OCI-LY7 (cell line): ENCODE measurements around the gene UGDH. TPM values are rescaled to one million over a fixed set of nuclear protein-coding genes. Genes with fewer than 3 reads are reported as not detected.

Source experiments
- BruUV-seq: library from RNA; stranded (reverse); fragments of 400-500 nt; replicated peaks from 2 replicates; lab custom pipeline; 2021; lab: Mats Ljungman, UMichigan
- CTCF ChIA-PET: fragments of 300-600 bp; sonication (Branson Sonifier 250); formaldehyde crosslinking; loops from one replicate; lab custom pipeline; 2022; ENCODE audit warnings: antibody characterized with exemption; ENCODE audit not compliant: unreplicated experiment; lab: Charles Lee
- POLR2A ChIA-PET: fragments of 300-600 bp; sonication (Branson Sonifier 250); formaldehyde crosslinking; loops from one replicate; lab custom pipeline; 2022; ENCODE audit warnings: antibody characterized with exemption; lab: Charles Lee
- DNase-seq: peaks from one replicate; pipeline ENCODE4 v3.0.0-alpha.2; 2015; ENCODE audit warnings: low spot score
- H2AFZ ChIP-seq: fragments of 200-600 bp; sonication (generic), shearing (Covaris generic); 2 replicates; pipeline ENCODE4 v1.6.1; 2014; ENCODE audit warnings: mild to moderate bottlenecking, antibody characterized with exemption, low read length, moderate library complexity
- H3K27ac ChIP-seq: fragments of 200-600 bp; sonication (generic); 2 replicates; pipeline ENCODE4 v1.5.1; 2014; ENCODE audit warnings: mixed run types, low read depth, mild to moderate bottlenecking, moderate library complexity, low read length, inconsistent platforms; ENCODE audit not compliant: poor library complexity, severe bottlenecking
- H3K36me3 ChIP-seq: fragments of 200-600 bp; sonication (generic); 2 replicates; pipeline ENCODE4 v1.6.1; 2014; ENCODE audit warnings: mild to moderate bottlenecking, antibody characterized with exemption, low read length, moderate library complexity, mixed read lengths; ENCODE audit not compliant: insufficient read depth
- H3K4me1 ChIP-seq: fragments of 200-600 bp; sonication (generic); 2 replicates; pipeline ENCODE4 v1.5.1; 2014; ENCODE audit warnings: mild to moderate bottlenecking, low read length; ENCODE audit not compliant: insufficient read depth, poor library complexity, severe bottlenecking
- H3K4me2 ChIP-seq: fragments of 200-600 bp; sonication (generic); 2 replicates; pipeline ENCODE4 v1.6.1; 2014; ENCODE audit warnings: mild to moderate bottlenecking, low read length
- H3K4me3 ChIP-seq: fragments of 200-600 bp; sonication (generic); 2 replicates; pipeline ENCODE4 v1.5.1; 2014; ENCODE audit warnings: mild to moderate bottlenecking, low read depth, low read length; ENCODE audit not compliant: poor library complexity, severe bottlenecking
- H3K79me2 ChIP-seq: fragments of 200-600 bp; sonication (generic); 2 replicates; pipeline ENCODE4 v1.6.1; 2016; ENCODE audit warnings: low read depth, mild to moderate bottlenecking, low read length, moderate library complexity, mixed read lengths; ENCODE audit not compliant: insufficient read depth
- H3K9me2 ChIP-seq: fragments of 200-600 bp; sonication (generic); 2 replicates; pipeline ENCODE4 v1.6.1; 2016; ENCODE audit warnings: mild to moderate bottlenecking, low read length, mixed read lengths; ENCODE audit not compliant: insufficient read depth
- H3K9me3 ChIP-seq: fragments of 200-600 bp; sonication (generic); 2 replicates; pipeline ENCODE4 v1.6.1; 2014; ENCODE audit warnings: mild to moderate bottlenecking, mixed run types, low read length, mixed read lengths
- H4K20me1 ChIP-seq: fragments of 200-600 bp; sonication (generic); 2 replicates; pipeline ENCODE4 v1.6.1; 2014; ENCODE audit warnings: mild to moderate bottlenecking, antibody characterized with exemption, low read length, moderate library complexity, mixed read lengths; ENCODE audit not compliant: insufficient read depth
- EZH2phosphoT487 ChIP-seq: fragments of 200-600 bp; sonication (generic); IDR thresholded peaks from 2 replicates; pipeline ENCODE4 v1.6.1; 2018; ENCODE audit warnings: low read depth, borderline replicate concordance, mild to moderate bottlenecking, mixed run types, antibody characterized with exemption, low read length, moderate library complexity, mixed read lengths
- intact Hi-C: fragments of 100-400 bp; cut with micrococcal nuclease; formaldehyde crosslinking; loops from one replicate; pipeline ENCODE4 v1.10.0; 2022; ENCODE audit not compliant: unreplicated experiment
- total RNA-seq, 2 experiments: library from RNA; depleted of rRNA in 1 of 2; stranded (reverse); fragments of >200 nt in 1 of 2; shearing (Covaris generic) in 1 of 2; gene quantifications; 2 replicates each; pipeline ENCODE4 v1.2.3, GENCODE V29; 2014 to 2022
- TF ChIP-seq, protein P1 (sequence below): fragments of 200-600 bp; sonication (generic); conservative IDR thresholded peaks from 2 replicates; pipeline ENCODE4 v1.5.1; 2014; ENCODE audit warnings: mild to moderate bottlenecking, antibody characterized with exemption, low read length, moderate library complexity, mixed read lengths

The UGDH gene
- total RNA-seq, 2 experiments from 2014 or later = 8.1 to 33.6 TPM

DNA sequence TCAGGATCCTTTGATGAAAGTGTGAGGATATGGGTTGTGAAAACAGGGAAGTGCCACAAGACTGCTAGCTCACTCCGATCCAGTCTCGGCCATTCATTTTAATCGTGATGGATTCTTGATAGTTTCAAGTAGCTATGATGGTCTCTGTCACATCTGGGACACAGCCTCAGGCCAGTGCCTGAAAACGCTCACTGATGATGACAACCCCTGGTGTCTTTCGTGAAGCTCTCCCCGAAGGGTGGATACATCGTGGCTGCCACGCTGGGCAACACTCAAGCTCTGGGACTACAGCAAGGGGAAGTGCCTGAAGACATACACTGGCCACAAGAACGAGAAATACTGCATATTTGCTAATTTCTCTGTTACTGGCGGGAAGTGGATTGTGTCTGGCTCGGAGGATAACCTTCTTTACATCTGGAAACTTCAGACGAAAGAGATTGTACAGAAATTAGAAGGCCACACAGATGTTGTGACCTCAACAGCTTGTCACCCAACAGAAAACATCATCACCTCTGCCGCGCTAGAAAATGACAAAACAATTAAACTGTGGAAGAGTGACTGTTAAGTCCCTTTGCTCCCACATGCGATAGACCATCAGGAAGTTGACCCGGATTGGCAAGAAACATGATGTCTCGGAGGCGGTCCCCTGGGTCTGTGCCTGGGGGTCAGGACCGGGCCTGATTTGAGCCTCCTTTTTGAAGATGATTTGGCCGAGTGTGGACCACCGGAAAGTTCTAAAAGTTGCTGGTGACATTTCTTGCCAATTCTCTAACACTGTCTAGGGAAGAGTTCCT, 46.1 kb downstream of the UGDH start:
- CTCF ChIA-PET = interaction anchor here (0.6 to 0.7 kb wide), 2 partner anchors 11 to 249 kb away, joined by 3 read pairs; no protein-coding TSS in a partner anchor
- Histone ChIP-seq H3K4me2 (no peak overlapping the region), H3K9me3 (no peaks in the 10 kb centered on the region), H3K9me2 (no peaks in the 10 kb centered on the region), H4K20me1 (no peaks in the 10 kb centered on the region), H3K4me1 (no peaks in the 10 kb centered on the region), H3K79me2 (no peaks in the 10 kb centered on the region), H2AFZ (no peak overlapping the region), H3K4me3 (no peak overlapping the region), H3K36me3 (peaks cover 22% of the 10 kb centered on the region), H3K27ac (no peak overlapping the region)
- BruUV-seq = no TSS peak
- intact Hi-C loops = loop anchor here (5.0 kb wide), 1 partner anchor 106 kb away; no protein-coding TSS in a partner anchor
- DNase-seq = no peak
- POLR2A ChIA-PET = interaction anchor here (1.3 kb wide), 1 partner anchor 10 kb away, joined by 3 read pairs; no protein-coding TSS in a partner anchor
- TF ChIP-seq EZH2phosphoT487 = no peak
- TF ChIP-seq, protein P1, sequence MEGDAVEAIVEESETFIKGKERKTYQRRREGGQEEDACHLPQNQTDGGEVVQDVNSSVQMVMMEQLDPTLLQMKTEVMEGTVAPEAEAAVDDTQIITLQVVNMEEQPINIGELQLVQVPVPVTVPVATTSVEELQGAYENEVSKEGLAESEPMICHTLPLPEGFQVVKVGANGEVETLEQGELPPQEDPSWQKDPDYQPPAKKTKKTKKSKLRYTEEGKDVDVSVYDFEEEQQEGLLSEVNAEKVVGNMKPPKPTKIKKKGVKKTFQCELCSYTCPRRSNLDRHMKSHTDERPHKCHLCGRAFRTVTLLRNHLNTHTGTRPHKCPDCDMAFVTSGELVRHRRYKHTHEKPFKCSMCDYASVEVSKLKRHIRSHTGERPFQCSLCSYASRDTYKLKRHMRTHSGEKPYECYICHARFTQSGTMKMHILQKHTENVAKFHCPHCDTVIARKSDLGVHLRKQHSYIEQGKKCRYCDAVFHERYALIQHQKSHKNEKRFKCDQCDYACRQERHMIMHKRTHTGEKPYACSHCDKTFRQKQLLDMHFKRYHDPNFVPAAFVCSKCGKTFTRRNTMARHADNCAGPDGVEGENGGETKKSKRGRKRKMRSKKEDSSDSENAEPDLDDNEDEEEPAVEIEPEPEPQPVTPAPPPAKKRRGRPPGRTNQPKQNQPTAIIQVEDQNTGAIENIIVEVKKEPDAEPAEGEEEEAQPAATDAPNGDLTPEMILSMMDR = no peak

DNA sequence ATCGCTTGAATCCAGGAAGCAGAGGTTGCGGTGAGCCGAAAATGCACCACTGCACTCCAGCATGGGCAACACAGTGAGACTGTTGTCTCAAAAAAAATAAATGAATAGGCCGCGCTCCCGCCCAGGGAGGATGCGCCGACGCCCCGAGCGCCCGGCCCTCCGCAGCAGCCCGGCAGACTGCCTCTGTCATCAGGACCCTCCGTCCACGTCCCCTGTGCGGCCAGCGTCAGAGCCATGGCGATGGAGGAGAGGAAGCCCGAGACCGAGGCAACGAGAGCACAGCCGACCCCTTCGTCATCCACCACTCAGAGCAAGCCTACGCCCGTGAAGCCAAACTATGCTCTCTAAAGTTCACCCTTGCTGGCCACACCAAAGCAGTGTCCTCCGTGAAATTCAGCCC, 47.0 kb downstream of the UGDH start:
- DNase-seq = no peak
- Histone ChIP-seq H3K4me3 (no peak overlapping the region), H3K4me1 (no peaks in the 10 kb centered on the region), H2AFZ (no peak overlapping the region), H3K36me3 (peaks cover 26% of the 10 kb centered on the region), H3K9me3 (no peaks in the 10 kb centered on the region), H3K27ac (no peak overlapping the region), H3K4me2 (no peak overlapping the region), H3K79me2 (no peaks in the 10 kb centered on the region), H3K9me2 (no peaks in the 10 kb centered on the region), H4K20me1 (no peaks in the 10 kb centered on the region)
- TF ChIP-seq, protein P1 = no peak
- TF ChIP-seq EZH2phosphoT487 = no peak
- intact Hi-C loops = loop anchor here (5.0 kb wide), 1 partner anchor 107 kb away; no protein-coding TSS in a partner anchor
- ChIA-PET POLR2A (interaction anchor here (1.0 kb wide), 1 partner anchor 260 kb away, joined by 6 read pairs; no protein-coding TSS in a partner anchor), CTCF (interaction anchor here (0.6 kb wide), 1 partner anchor 250 kb away, joined by 3 read pairs; no protein-coding TSS in a partner anchor)
- no TSS peak for BruUV-seq
